Rectal smooth muscle tissue (tissue), 1 donor: ENCODE results near the gene EPPIN.
"Not testable (repeated sequence)": the region's sequence is repeated elsewhere in the genome, so short reads cannot be mapped to it uniquely, and the experiment has no call there.

Experiments used
- H3K27ac ChIP-seq: one replicate; pipeline ENCODE4 v1.7.0; 2013; ENCODE audit warnings: low read depth, low read length, inconsistent platforms
- H3K27me3 ChIP-seq: one replicate; pipeline ENCODE4 v1.7.0; 2013; ENCODE audit warnings: low read length; ENCODE audit not compliant: control insufficient read depth, insufficient read depth
- H3K36me3 ChIP-seq: one replicate; pipeline ENCODE4 v1.7.0; 2013; ENCODE audit warnings: low read length; ENCODE audit not compliant: control insufficient read depth, insufficient read depth
- H3K4me1 ChIP-seq: one replicate; pipeline ENCODE4 v1.7.0; 2013; ENCODE audit warnings: low read length; ENCODE audit not compliant: control insufficient read depth, insufficient read depth
- H3K4me3 ChIP-seq: one replicate; pipeline ENCODE4 v1.7.0; 2013; ENCODE audit warnings: low read length
- H3K9ac ChIP-seq: one replicate; pipeline ENCODE4 v1.7.0; 2013; ENCODE audit warnings: low read length

Gene EPPIN

DNA sequence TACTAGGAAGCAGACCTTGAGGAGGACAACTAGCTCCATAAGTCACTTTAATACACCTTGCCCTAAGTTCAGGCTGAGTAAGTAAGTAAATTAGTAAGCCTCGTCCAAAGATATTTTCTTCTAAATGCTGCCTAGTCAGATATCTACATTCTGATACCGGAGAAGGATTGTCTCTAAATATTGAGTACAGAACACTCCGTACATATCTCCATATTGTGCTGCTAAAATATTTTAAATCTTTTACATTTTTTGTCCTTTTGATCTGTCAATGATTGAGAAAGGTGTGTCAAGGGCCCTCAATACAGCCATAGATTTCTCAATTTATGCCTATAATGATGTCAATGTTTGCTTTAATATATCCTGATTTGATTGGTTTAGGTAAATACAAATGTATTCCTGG lies 28.7 kb upstream of the EPPIN start:
- no peaks in the 10 kb centered on the region for H3K27me3 ChIP-seq
- no peak overlapping the region for H3K9ac ChIP-seq
- no peaks in the 10 kb centered on the region for H3K36me3 ChIP-seq
- H3K4me3 ChIP-seq = no peak overlapping the region
- H3K27ac ChIP-seq = no peak overlapping the region
- no peaks in the 10 kb centered on the region for H3K4me1 ChIP-seq

DNA sequence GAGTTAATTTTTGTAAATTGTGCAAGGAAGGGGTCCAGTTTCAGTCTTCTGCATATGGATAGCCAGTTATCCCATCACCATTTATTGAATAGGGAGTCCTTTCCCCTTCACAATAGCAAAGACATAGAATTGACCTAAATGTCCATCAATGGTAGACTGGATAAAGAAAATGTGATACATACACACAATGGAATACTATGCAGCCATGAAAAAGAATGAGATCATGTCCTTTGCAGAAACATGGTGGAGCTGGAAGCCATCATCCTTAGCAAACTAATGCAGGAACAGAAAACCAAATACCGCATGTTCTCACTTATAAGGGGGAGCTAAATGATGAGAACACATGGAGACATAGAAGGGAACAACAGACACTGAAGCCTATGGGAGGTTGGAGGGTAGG lies 22.4 kb upstream of the EPPIN start:
- not testable (repeated sequence) for H3K9ac ChIP-seq, H3K4me3 ChIP-seq, H3K4me1 ChIP-seq, H3K36me3 ChIP-seq, H3K27me3 ChIP-seq, H3K27ac ChIP-seq

DNA sequence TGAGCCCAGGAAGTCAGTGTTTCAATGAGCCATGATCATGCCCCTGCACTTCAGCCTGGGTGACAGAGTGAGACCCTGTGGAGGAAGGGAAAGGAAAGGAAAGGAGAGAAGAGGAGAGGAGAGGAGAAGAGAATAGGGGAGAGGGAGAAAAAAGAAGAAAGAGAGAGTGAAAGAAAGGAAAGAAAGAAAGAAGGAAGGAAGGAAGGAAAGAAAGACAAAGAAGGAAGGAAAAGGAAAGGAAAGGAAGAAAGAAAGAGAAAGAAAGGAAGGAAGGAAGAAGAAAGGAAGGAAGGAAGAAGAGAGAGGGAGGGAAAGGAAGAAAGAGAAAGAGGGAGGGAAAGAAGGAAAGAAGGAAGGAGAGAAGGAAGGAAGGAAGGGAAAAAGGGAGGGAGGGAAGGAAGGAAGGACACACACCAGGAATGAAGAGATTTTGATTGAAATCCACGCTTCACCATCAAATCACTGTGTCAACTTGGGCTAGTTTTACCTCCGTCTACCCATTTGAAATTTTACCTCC lies 17.6 kb upstream of the EPPIN start:
- Histone ChIP-seq H3K27ac (no peak overlapping the region), H3K4me1 (no peaks in the 10 kb centered on the region), H3K36me3 (no peaks in the 10 kb centered on the region), H3K4me3 (no peak overlapping the region), H3K9ac (no peak overlapping the region), H3K27me3 (no peaks in the 10 kb centered on the region)

DNA sequence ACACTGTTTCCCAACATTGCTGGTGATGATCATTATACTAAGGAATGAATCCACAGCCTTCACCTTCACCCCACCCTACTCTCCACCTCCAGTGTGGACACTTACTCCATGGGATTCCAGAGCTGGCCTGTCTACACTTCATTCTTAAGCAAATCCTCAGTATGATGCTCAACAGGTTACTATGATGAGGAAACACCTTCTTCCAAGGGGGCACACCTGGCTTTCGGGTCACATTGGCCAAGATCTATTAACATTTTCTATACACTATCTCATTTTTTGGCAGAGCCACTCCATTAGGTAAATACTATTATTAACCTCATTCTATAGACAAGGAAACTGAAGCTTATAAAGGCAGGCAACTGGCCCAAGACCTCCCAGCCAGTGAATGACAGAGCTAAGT lies 8.0 kb upstream of the EPPIN start:
- Histone ChIP-seq H3K9ac (no peak overlapping the region), H3K27ac (no peak overlapping the region), H3K4me3 (no peak overlapping the region), H3K27me3 (no peaks in the 10 kb centered on the region), H3K4me1 (no peaks in the 10 kb centered on the region), H3K36me3 (no peaks in the 10 kb centered on the region)

- Histone ChIP-seq H3K27ac (no peak overlapping the region), H3K9ac (no peak overlapping the region), H3K4me1 (no peaks in the 10 kb centered on the region), H3K4me3 (no peak overlapping the region), H3K27me3 (no peaks in the 10 kb centered on the region), H3K36me3 (no peaks in the 10 kb centered on the region)
Measured at GRCh38 chr20:45552456-45552855, 5.3 kb upstream of the EPPIN start.

DNA sequence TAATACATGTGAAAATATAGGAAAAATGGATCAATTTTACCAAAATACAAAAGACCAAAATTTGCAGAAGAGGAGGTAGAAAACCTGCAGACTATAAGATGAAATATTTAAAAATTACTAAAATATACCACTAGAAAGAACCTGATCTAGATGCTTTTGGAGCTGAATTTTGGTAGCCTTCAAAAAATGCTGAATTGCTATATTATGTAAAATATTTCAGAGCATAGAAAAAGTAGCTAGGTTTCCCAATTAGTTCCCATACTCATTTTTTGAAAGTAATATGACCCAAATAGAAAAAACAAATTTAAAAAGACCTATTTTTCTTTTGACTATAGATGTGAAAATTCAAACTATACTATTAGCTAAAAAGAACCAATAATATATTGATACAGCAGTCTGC lies 3.6 kb upstream of the EPPIN start:
- H3K4me3 ChIP-seq = no peak overlapping the region
- H3K27me3 ChIP-seq = no peaks in the 10 kb centered on the region
- H3K36me3 ChIP-seq = no peaks in the 10 kb centered on the region

DNA sequence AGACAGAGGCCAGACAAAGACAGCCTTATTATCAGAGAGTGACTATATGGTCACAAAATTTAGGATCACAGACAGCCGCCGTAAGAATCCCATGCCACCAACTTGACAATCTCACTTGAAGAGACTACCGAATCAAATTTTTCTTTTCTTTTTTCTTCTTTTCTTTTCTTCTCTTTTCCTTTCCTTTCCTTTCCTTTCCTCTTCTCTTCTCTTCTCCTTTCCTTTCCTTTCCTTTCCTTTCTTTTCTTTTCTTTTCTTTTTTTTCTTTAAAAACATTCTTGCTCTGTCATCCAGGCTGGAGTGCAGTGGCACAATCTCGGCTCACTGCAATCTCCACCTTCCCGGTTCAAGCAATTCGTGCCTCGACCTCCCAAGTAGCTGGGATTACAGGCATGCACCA lies 1.2 kb upstream of the EPPIN start:
- no peaks in the 10 kb centered on the region for H3K36me3 ChIP-seq
- no peaks in the 10 kb centered on the region for H3K4me1 ChIP-seq
- no peak overlapping the region for H3K27ac ChIP-seq
- no peak overlapping the region for H3K9ac ChIP-seq
- no peaks in the 10 kb centered on the region for H3K27me3 ChIP-seq
- H3K4me3 ChIP-seq = no peak overlapping the region

More for the DNA sequence above, 3.6 kb upstream of the EPPIN start:
- H3K4me1 ChIP-seq = no peaks in the 10 kb centered on the region
- no peak overlapping the region for H3K9ac ChIP-seq
- no peak overlapping the region for H3K27ac ChIP-seq

GRCh38 chr20:45545754-45546453 lies 1.3 kb downstream of the EPPIN start:
- Histone ChIP-seq H3K9ac (no peak overlapping the region), H3K27me3 (no peaks in the 10 kb centered on the region), H3K36me3 (no peaks in the 10 kb centered on the region), H3K4me3 (no peak overlapping the region), H3K27ac (no peak overlapping the region), H3K4me1 (no peaks in the 10 kb centered on the region)

DNA sequence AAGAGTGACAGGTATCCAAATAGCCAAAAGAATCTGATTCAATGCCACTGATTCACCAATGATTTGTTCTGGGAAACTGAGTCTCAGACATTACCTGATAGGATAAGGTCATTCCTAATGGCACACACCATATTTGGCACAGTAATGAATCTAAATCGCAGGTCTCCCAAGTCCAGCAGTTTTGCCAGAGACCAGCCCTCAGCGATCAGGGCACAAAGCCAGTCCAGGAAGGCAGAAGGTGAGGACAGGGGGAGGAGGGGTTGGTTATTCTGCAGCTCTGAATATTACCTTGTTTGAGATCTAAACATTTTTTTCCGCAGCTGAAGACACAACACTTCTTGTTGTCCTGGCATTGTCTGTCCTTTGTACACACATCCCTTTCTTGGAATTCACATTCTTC lies 1.9 kb downstream of the EPPIN start:
- no peaks in the 10 kb centered on the region for H3K4me1 ChIP-seq

GRCh38 chr20:45539382-45539781 lies 7.8 kb downstream of the EPPIN start, which contains the start of gene WFDC6:
Gene WFDC6, minus strand, starts transcription at chr20:45539482. Its CDS starts 75 bp downstream, at chr20:45539407.
- Histone ChIP-seq H3K9ac (no peak within 1 kb of the TSS), H3K4me1 (no peaks in the 10 kb centered on the region), H3K27me3 (no peaks in the 10 kb centered on the region), H3K27ac (no peak within 1 kb of the TSS), H3K36me3 (no peaks in the 10 kb centered on the region), H3K4me3 (no peak within 1 kb of the TSS)

More for the DNA sequence above, 1.9 kb downstream of the EPPIN start:
- H3K36me3 ChIP-seq = no peaks in the 10 kb centered on the region
- no peak overlapping the region for H3K9ac ChIP-seq
- no peaks in the 10 kb centered on the region for H3K27me3 ChIP-seq
- no peak overlapping the region for H3K4me3 ChIP-seq
- H3K27ac ChIP-seq = no peak overlapping the region

DNA sequence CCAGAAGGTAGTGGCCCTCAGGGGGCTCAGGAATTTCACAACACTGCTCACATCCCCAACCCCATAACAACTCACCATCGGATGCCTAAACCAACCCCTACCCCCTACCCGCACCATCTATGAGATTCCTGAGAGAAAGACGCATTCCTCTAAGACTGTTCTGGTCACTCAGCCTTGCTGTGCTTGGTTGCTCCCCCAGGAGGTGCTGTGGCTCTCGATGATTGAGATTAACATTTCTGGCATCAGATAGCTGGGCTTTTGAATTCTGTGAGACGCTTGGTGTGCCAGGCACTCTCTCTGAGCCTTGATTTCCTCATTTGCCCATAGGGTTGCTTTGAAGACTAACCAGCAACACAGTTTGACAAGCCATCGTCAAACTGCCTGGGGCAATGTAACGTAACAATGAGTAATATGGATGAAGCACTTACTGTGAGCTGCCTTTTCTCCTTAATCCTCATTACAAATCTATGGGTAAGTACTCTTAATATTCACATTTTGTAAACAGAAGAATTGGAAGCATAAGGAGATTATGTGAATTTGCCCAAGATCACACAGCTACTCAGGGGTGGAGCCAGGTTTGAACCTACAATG lies 8.9 kb downstream of the EPPIN start:
- H3K4me1 ChIP-seq = no peaks in the 10 kb centered on the region
- no peaks in the 10 kb centered on the region for H3K27me3 ChIP-seq
- H3K9ac ChIP-seq = no peak overlapping the region
- H3K27ac ChIP-seq = no peak overlapping the region
- H3K4me3 ChIP-seq = no peak overlapping the region
- no peaks in the 10 kb centered on the region for H3K36me3 ChIP-seq

DNA sequence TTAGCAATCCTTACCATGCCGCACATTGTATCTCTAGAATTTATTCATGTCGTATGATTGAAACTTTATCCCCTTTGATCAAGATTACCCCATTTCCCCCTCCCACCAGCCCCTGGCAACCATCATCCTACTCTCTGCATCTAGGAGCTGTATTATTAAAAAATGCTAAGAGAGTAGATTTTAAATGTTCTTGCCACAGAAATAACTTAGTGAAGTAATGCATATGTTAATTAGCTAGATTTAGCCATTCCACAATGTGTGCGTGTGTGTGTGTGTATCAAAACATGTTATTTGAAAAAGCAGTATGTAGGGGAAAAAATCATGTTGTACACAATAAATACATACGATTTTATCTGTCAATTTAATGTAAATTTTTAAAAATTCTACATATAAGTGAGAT lies 19.9 kb downstream of the EPPIN start:
- Histone ChIP-seq H3K9ac (no peak overlapping the region), H3K36me3 (no peaks in the 10 kb centered on the region), H3K27ac (no peak overlapping the region), H3K27me3 (no peaks in the 10 kb centered on the region), H3K4me1 (no peaks in the 10 kb centered on the region), H3K4me3 (no peak overlapping the region)

GRCh38 chr20:45523821-45524220 lies 23.4 kb downstream of the EPPIN start:
- Histone ChIP-seq H3K36me3 (no peaks in the 10 kb centered on the region), H3K27ac (no peak overlapping the region), H3K9ac (no peak overlapping the region), H3K27me3 (no peaks in the 10 kb centered on the region), H3K4me1 (no peaks in the 10 kb centered on the region), H3K4me3 (no peak overlapping the region)
